Fibroblast of lung (primary cell): ENCODE data around the gene TAF6L. TPM values are rescaled to one million over a fixed set of nuclear protein-coding genes. Genes with fewer than 3 reads are reported as not detected.
A peak's percentile ranks its signal among the peaks of the same experiment; 100 is the strongest.

Experiments
- DNase-seq, 2 donors: peaks; one replicate each; pipeline versions ENCODE4 v3.0.0 to v3.0.0-alpha.2; 2010; ENCODE audit warnings: low read depth in 2 of 2
- H2AFZ ChIP-seq: 2 replicates; pipeline ENCODE4 v1.5.1; 2012; ENCODE audit warnings: low read length, control low read depth, inconsistent platforms
- H3K27ac ChIP-seq: 2 replicates; pipeline ENCODE4 v1.5.1; 2011; ENCODE audit warnings: low read length, control low read depth; ENCODE audit not compliant: insufficient read depth
- H3K27me3 ChIP-seq: 2 replicates; pipeline ENCODE4 v1.5.1; 2011; ENCODE audit warnings: mild to moderate bottlenecking, low read length; ENCODE audit not compliant: control insufficient read depth, insufficient read depth
- H3K36me3 ChIP-seq: 2 replicates; pipeline ENCODE4 v1.5.1; 2011; ENCODE audit warnings: low read length; ENCODE audit not compliant: control insufficient read depth, insufficient read depth
- H3K4me1 ChIP-seq: 2 replicates; pipeline ENCODE4 v1.5.1; 2011; ENCODE audit warnings: low read length; ENCODE audit not compliant: control insufficient read depth, insufficient read depth; ENCODE audit errors: extremely low read depth
- H3K4me2 ChIP-seq: 2 replicates; pipeline ENCODE4 v1.5.1; 2011; ENCODE audit warnings: low read length, control low read depth; ENCODE audit not compliant: insufficient read depth; ENCODE audit errors: extremely low read depth
- H3K4me3 ChIP-seq, 4 experiments: fragments of 200-600 bp in 1 of 4; sonication (generic) in 1 of 4; replicated peaks in 1 of 4; 2 replicates each; pipeline ENCODE4 v1.5.1; 2011 to 2016; ENCODE audit warnings: low read length in 4 of 4, low read depth in 3 of 4, mild to moderate bottlenecking in 3 of 4, control low read depth in 2 of 4, inconsistent platforms in 1 of 4, mixed read lengths in 1 of 4; ENCODE audit not compliant: insufficient read depth in 1 of 4; ENCODE audit errors: control extremely low read depth in 1 of 4
- H3K79me2 ChIP-seq: 2 replicates; pipeline ENCODE4 v1.5.1; 2012; ENCODE audit warnings: mild to moderate bottlenecking, low read length, inconsistent platforms; ENCODE audit not compliant: control insufficient read depth, insufficient read depth
- H3K9ac ChIP-seq: 2 replicates; pipeline ENCODE4 v1.5.1; 2011; ENCODE audit warnings: mild to moderate bottlenecking, low read length, control low read depth; ENCODE audit not compliant: insufficient read depth
- H3K9me3 ChIP-seq: 2 replicates; pipeline ENCODE4 v1.5.1; 2012; ENCODE audit warnings: low read depth, low read length; ENCODE audit not compliant: control insufficient read depth, insufficient read depth
- H4K20me1 ChIP-seq: 2 replicates; pipeline ENCODE4 v1.5.1; 2011; ENCODE audit warnings: low read length; ENCODE audit not compliant: control insufficient read depth, insufficient read depth; ENCODE audit errors: extremely low read depth
- EZH2 ChIP-seq: IDR thresholded peaks from 2 replicates; pipeline ENCODE4 v1.5.1; 2012; ENCODE audit warnings: low read length, control low read depth, mild to moderate bottlenecking; ENCODE audit errors: missing control alignments
- polyA plus RNA-seq, 2 donors: library from polyadenylated mRNA; depleted of rRNA in 1 of 2; stranded (reverse) in 1 of 2; unstranded in 1 of 2; fragments of >200 nt; gene quantifications; 2 replicates each; pipeline ENCODE4 v1.2.1, GENCODE V29; 2011 to 2012; ENCODE audit warnings: missing spikeins in 1 of 2
- total RNA-seq: library from RNA; depleted of rRNA; stranded (reverse); fragments of >200 nt; gene quantifications from 2 replicates; pipeline ENCODE4 v1.2.1, GENCODE V29; 2014
- TF ChIP-seq, protein P1 (sequence below), 2 donors: IDR thresholded peaks in 1 of 2; conservative IDR thresholded peaks in 1 of 2; 1 replicate in 1 of 2; 2 replicates in 1 of 2; pipeline ENCODE4 v1.5.1; 2011 to 2012; ENCODE audit warnings: low read length in 2 of 2, control low read depth in 1 of 2, inconsistent platforms in 1 of 2, low read depth in 1 of 2, mild to moderate bottlenecking in 1 of 2

The TAF6L gene
- total and polyA plus RNA-seq, 2 donors (not counting 1 experiment from before 2014, with no cell fraction given), result 10.0 to 18.8 TPM

DNA sequence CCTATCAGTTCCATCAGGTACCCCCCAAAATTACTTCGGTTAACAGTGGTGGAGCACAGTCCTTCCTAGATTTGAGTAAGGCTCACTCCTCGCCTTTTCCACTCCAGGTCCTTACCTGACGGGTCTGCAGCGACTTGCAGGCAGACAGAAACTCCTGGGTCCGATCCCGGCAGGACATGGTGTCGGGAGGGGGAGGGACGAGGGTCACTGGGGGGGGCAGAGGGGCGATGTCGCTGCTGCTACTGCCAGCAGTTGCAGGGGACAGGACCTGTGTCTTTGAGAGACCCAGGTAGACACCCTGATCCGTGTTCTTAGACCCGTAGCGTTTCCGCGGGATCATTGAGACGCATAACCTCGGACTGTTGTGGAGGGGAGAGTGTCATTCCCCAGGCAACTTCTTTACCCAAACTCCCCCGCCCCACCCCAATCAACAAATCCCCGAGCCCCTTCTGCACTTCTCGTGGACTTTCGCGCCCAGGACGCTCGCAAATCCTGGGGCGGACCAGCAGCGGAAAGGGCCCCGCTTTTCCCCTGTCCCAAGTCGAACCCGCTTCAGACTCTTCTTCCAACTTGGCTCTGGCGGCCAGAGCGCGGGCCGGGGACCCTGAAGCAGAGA is 59.8 kb downstream of the TAF6L start:
- no peaks in the 10 kb centered on the region for H3K9me3 ChIP-seq
- no peak for DNase-seq
- TF ChIP-seq, protein P1, sequence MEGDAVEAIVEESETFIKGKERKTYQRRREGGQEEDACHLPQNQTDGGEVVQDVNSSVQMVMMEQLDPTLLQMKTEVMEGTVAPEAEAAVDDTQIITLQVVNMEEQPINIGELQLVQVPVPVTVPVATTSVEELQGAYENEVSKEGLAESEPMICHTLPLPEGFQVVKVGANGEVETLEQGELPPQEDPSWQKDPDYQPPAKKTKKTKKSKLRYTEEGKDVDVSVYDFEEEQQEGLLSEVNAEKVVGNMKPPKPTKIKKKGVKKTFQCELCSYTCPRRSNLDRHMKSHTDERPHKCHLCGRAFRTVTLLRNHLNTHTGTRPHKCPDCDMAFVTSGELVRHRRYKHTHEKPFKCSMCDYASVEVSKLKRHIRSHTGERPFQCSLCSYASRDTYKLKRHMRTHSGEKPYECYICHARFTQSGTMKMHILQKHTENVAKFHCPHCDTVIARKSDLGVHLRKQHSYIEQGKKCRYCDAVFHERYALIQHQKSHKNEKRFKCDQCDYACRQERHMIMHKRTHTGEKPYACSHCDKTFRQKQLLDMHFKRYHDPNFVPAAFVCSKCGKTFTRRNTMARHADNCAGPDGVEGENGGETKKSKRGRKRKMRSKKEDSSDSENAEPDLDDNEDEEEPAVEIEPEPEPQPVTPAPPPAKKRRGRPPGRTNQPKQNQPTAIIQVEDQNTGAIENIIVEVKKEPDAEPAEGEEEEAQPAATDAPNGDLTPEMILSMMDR (conservative IDR thresholded peaks at IDR 0.05 in 1 of 2, IDR thresholded peaks at IDR 0.05 in 1 of 2; ENCODE audit: low read depth in 1 of 2, low read length in 2 of 2), result no peak
- TF ChIP-seq EZH2, result no peak

DNA sequence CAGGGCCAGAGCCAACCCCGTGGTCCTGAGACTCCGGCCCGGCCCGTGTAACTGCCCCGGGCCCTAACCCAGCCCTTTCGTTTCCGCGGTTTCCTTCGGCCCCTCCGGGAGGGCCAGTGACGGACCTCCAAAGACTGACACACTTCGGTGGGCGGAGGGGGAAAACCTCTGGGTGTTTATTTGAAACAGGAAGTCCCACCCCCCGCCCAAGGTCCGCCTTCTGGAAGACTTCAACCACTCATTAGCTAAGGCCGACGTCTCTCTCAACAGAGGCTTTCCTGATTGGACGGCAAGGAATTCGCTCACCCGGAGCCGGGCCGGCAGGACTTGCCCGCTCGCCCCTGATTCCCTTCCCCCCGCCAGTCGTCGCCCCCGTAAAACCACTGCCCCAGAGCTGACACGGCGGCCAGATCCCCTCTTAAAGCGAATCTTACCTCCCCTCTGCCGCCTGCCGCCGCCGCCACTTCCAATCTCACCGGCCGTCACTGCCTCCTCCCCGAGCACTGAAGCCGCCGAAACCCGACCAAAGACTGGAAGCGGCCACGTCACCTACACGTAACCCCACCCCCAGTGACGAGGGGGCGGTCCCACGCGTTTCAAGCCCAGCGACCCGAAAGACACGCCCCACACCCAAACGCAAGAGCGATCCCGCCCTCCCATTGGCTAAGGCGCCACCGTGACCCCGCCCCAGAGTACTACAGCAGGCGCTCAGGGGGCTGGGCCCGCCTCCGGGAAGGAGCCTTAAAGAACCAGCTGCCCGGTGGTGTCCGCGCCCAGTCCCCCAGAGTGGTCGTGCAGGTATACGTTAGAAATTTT is 60.5 kb downstream of the TAF6L start, which contains the start of gene STX5:
TSS of gene STX5 (minus strand) at position 532 of the 816 bp plus-strand sequence. CDS start 808 bp downstream, outside the sequence.
- H4K20me1 ChIP-seq, result no peaks in the 10 kb centered on the region

More for the DNA sequence above, 59.8 kb downstream of the TAF6L start:
- Histone ChIP-seq H2AFZ (no peak overlapping the region), H3K4me2 (peak overlapping the region; percentile 79), H3K9ac (peak overlapping the region; percentile 99), H3K79me2 (peaks cover 43% of the 10 kb centered on the region), H3K27ac (peak overlapping the region; percentile 99), H3K27me3 (no peaks in the 10 kb centered on the region), H3K36me3 (peaks cover 18% of the 10 kb centered on the region), H4K20me1 (no peaks in the 10 kb centered on the region), H3K4me3 (peak overlapping the region; percentile 79 to 98 (median 92)), H3K4me1 (peaks cover 6% of the 10 kb centered on the region)

More for the DNA sequence above, 60.5 kb downstream of the TAF6L start, which contains the start of gene STX5:
- Histone ChIP-seq H3K27ac (peak within 1 kb of the TSS; percentile 99), H3K4me3 (peak within 1 kb of the TSS; percentile 79 to 98 (median 92)), H3K36me3 (peaks cover 21% of the 10 kb centered on the region), H3K4me1 (peaks cover 6% of the 10 kb centered on the region), H3K79me2 (peaks cover 46% of the 10 kb centered on the region), H3K4me2 (peak within 1 kb of the TSS; percentile 90), H3K27me3 (no peaks in the 10 kb centered on the region), H3K9me3 (no peaks in the 10 kb centered on the region), H3K9ac (peak within 1 kb of the TSS; percentile 99), H2AFZ (peak within 1 kb of the TSS; percentile 61)
- peak; percentile 98 to 99 for DNase-seq
- TF ChIP-seq, protein P1 (conservative IDR thresholded peaks at IDR 0.05 in 1 of 2, IDR thresholded peaks at IDR 0.05 in 1 of 2; ENCODE audit: low read depth in 1 of 2, low read length in 2 of 2), result no peak
